Fibroblast of lung (primary cell): ENCODE results near the gene HPCAL1. TPM values are rescaled to one million over a fixed set of nuclear protein-coding genes. Genes with fewer than 3 reads are reported as not detected.

Source experiments
- DNase-seq, 2 donors: peaks; one replicate each; pipeline versions ENCODE4 v3.0.0 to v3.0.0-alpha.2; 2010; ENCODE audit warnings: low read depth in 2 of 2
- H2AFZ ChIP-seq: 2 replicates; pipeline ENCODE4 v1.5.1; 2012; ENCODE audit warnings: low read length, control low read depth, inconsistent platforms
- H3K27ac ChIP-seq: 2 replicates; pipeline ENCODE4 v1.5.1; 2011; ENCODE audit warnings: low read length, control low read depth; ENCODE audit not compliant: insufficient read depth
- H3K27me3 ChIP-seq: 2 replicates; pipeline ENCODE4 v1.5.1; 2011; ENCODE audit warnings: mild to moderate bottlenecking, low read length; ENCODE audit not compliant: control insufficient read depth, insufficient read depth
- H3K36me3 ChIP-seq: 2 replicates; pipeline ENCODE4 v1.5.1; 2011; ENCODE audit warnings: low read length; ENCODE audit not compliant: control insufficient read depth, insufficient read depth
- H3K4me1 ChIP-seq: 2 replicates; pipeline ENCODE4 v1.5.1; 2011; ENCODE audit warnings: low read length; ENCODE audit not compliant: control insufficient read depth, insufficient read depth; ENCODE audit errors: extremely low read depth
- H3K4me2 ChIP-seq: 2 replicates; pipeline ENCODE4 v1.5.1; 2011; ENCODE audit warnings: low read length, control low read depth; ENCODE audit not compliant: insufficient read depth; ENCODE audit errors: extremely low read depth
- H3K4me3 ChIP-seq, 4 experiments: fragments of 200-600 bp in 1 of 4; sonication (generic) in 1 of 4; replicated peaks in 1 of 4; 2 replicates each; pipeline ENCODE4 v1.5.1; 2011 to 2016; ENCODE audit warnings: low read length in 4 of 4, low read depth in 3 of 4, mild to moderate bottlenecking in 3 of 4, control low read depth in 2 of 4, inconsistent platforms in 1 of 4, mixed read lengths in 1 of 4; ENCODE audit not compliant: insufficient read depth in 1 of 4; ENCODE audit errors: control extremely low read depth in 1 of 4
- H3K79me2 ChIP-seq: 2 replicates; pipeline ENCODE4 v1.5.1; 2012; ENCODE audit warnings: mild to moderate bottlenecking, low read length, inconsistent platforms; ENCODE audit not compliant: control insufficient read depth, insufficient read depth
- H3K9ac ChIP-seq: 2 replicates; pipeline ENCODE4 v1.5.1; 2011; ENCODE audit warnings: mild to moderate bottlenecking, low read length, control low read depth; ENCODE audit not compliant: insufficient read depth
- H3K9me3 ChIP-seq: 2 replicates; pipeline ENCODE4 v1.5.1; 2012; ENCODE audit warnings: low read depth, low read length; ENCODE audit not compliant: control insufficient read depth, insufficient read depth
- H4K20me1 ChIP-seq: 2 replicates; pipeline ENCODE4 v1.5.1; 2011; ENCODE audit warnings: low read length; ENCODE audit not compliant: control insufficient read depth, insufficient read depth; ENCODE audit errors: extremely low read depth
- EZH2 ChIP-seq: IDR thresholded peaks from 2 replicates; pipeline ENCODE4 v1.5.1; 2012; ENCODE audit warnings: low read length, control low read depth, mild to moderate bottlenecking; ENCODE audit errors: missing control alignments
- polyA plus RNA-seq, 2 donors: library from polyadenylated mRNA; depleted of rRNA in 1 of 2; stranded (reverse) in 1 of 2; unstranded in 1 of 2; fragments of >200 nt; gene quantifications; 2 replicates each; pipeline ENCODE4 v1.2.1, GENCODE V29; 2011 to 2012; ENCODE audit warnings: missing spikeins in 1 of 2
- total RNA-seq: library from RNA; depleted of rRNA; stranded (reverse); fragments of >200 nt; gene quantifications from 2 replicates; pipeline ENCODE4 v1.2.1, GENCODE V29; 2014
- TF ChIP-seq, protein P1 (sequence below), 2 donors: IDR thresholded peaks in 1 of 2; conservative IDR thresholded peaks in 1 of 2; 1 replicate in 1 of 2; 2 replicates in 1 of 2; pipeline ENCODE4 v1.5.1; 2011 to 2012; ENCODE audit warnings: low read length in 2 of 2, control low read depth in 1 of 2, inconsistent platforms in 1 of 2, low read depth in 1 of 2, mild to moderate bottlenecking in 1 of 2

HPCAL1 gene
- total and polyA plus RNA-seq, 2 donors (not counting 1 experiment from before 2014, with no cell fraction given), result 11.4 to 34.5 TPM

DNA sequence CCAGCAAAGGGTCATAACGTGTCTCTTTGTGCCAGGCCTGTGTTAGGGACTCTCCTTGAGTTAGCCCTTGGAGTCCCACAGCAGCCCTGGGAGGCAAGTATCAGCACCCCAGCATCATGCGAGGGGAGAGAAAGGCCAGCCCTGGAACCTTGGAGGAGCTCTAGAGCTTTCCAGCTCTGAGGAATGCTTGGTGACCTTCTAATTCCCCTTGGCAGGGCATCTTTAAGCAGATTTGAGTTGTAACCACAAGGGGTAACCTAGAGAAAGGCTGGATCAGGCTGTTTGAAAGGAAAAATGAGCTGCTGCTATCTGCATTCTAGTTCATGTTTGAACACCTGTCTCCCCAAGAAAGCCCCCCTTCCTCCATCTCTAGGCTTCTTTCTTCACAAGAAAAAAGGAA, 169.3 kb downstream of the HPCAL1 start:
- TF ChIP-seq, protein P1, sequence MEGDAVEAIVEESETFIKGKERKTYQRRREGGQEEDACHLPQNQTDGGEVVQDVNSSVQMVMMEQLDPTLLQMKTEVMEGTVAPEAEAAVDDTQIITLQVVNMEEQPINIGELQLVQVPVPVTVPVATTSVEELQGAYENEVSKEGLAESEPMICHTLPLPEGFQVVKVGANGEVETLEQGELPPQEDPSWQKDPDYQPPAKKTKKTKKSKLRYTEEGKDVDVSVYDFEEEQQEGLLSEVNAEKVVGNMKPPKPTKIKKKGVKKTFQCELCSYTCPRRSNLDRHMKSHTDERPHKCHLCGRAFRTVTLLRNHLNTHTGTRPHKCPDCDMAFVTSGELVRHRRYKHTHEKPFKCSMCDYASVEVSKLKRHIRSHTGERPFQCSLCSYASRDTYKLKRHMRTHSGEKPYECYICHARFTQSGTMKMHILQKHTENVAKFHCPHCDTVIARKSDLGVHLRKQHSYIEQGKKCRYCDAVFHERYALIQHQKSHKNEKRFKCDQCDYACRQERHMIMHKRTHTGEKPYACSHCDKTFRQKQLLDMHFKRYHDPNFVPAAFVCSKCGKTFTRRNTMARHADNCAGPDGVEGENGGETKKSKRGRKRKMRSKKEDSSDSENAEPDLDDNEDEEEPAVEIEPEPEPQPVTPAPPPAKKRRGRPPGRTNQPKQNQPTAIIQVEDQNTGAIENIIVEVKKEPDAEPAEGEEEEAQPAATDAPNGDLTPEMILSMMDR (conservative IDR thresholded peaks at IDR 0.05 in 1 of 2, IDR thresholded peaks at IDR 0.05 in 1 of 2; ENCODE audit: low read depth in 1 of 2, low read length in 2 of 2), result no peak
- no peak for DNase-seq
- H4K20me1 ChIP-seq, result no peaks in the 10 kb centered on the region

DNA sequence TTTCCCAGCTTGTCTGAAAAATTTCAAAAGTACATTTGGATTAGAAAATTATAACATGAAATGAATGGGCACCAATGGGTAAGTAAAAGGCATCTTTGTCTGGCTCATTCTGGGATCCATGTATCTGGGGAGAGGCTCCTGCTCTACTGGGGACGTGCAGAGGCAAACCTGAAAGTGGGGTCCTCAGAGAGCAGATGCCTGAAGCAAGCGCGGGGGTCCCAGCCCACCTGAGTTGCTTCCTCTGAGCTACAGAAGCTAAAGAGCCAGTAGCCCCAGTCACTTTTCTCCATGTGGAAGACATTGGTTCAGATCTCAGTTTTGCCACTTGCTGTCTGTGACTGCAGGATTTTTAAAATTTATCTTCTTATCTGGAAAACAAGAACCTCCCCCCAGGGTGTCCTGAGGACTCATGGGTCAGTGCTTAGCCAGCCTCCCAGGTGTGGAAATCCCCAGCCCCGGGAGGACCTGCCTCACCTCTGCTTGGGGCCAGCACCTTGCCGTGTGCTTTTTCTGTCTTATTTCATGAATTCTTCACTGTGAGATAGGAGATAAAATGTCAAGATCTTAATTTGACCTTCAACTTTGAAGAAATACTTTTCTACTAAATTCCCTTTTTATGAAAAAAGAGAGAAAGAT, 170.5 kb downstream of the HPCAL1 start:
- Histone ChIP-seq H3K4me1 (no peaks in the 10 kb centered on the region), H3K27me3 (peaks cover 4% of the 10 kb centered on the region), H3K27ac (no peak overlapping the region), H3K9ac (no peak overlapping the region), H4K20me1 (no peaks in the 10 kb centered on the region), H3K4me3 (no peak overlapping the region), H3K79me2 (no peaks in the 10 kb centered on the region), H3K4me2 (no peak overlapping the region), H3K9me3 (no peaks in the 10 kb centered on the region), H2AFZ (no peak overlapping the region), H3K36me3 (no peaks in the 10 kb centered on the region)
- no peak for TF ChIP-seq EZH2
- TF ChIP-seq, protein P1 (conservative IDR thresholded peaks at IDR 0.05 in 1 of 2, IDR thresholded peaks at IDR 0.05 in 1 of 2; ENCODE audit: low read depth in 1 of 2, low read length in 2 of 2), result no peak
- no peak for DNase-seq

More for the DNA sequence above, 169.3 kb downstream of the HPCAL1 start:
- Histone ChIP-seq H3K27ac (no peak overlapping the region), H3K4me2 (no peak overlapping the region), H3K79me2 (no peaks in the 10 kb centered on the region), H3K4me1 (no peaks in the 10 kb centered on the region), H2AFZ (no peak overlapping the region), H3K9ac (no peak overlapping the region), H3K4me3 (no peak overlapping the region), H3K27me3 (peaks cover 4% of the 10 kb centered on the region), H3K36me3 (no peaks in the 10 kb centered on the region), H3K9me3 (no peaks in the 10 kb centered on the region)

DNA sequence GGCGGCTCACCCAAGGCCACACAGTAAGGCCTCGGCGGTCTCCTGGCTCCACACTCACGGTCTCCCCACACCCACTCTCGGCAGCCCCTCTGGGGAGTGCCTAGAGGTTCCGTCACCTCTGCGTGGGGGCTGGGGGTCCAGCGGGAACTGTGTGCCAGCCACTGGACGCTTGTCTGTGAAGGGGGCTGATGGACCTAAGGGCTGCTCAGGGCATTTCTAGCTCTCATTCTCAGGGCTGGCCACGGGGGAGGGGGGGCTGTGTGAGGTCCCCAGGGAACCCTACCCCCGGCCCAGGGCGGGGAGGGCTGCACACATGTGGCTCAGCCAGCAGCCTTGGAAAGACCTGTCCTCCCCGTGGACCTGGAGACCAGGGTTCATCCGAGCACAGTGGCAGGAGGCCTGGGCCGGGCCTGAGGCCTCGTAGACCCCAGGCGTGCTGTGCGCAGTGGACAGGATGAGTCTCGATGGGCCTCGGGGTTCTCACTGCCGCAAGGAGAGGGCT, 172.6 kb downstream of the HPCAL1 start:
- no peak for DNase-seq
- H3K27me3 ChIP-seq, result peaks cover 4% of the 10 kb centered on the region
- no peak overlapping the region for H3K27ac ChIP-seq
- H3K9ac ChIP-seq, result no peak overlapping the region
- no peak overlapping the region for H2AFZ ChIP-seq
- H3K79me2 ChIP-seq, result no peaks in the 10 kb centered on the region
- H3K4me3 ChIP-seq, result no peak overlapping the region
- no peaks in the 10 kb centered on the region for H3K36me3 ChIP-seq
- no peak overlapping the region for H3K4me2 ChIP-seq
- no peak for TF ChIP-seq EZH2
- TF ChIP-seq, protein P1 (conservative IDR thresholded peaks at IDR 0.05 in 1 of 2, IDR thresholded peaks at IDR 0.05 in 1 of 2; ENCODE audit: low read depth in 1 of 2, low read length in 2 of 2), result no peak
- no peaks in the 10 kb centered on the region for H3K4me1 ChIP-seq
- H4K20me1 ChIP-seq, result no peaks in the 10 kb centered on the region
- no peaks in the 10 kb centered on the region for H3K9me3 ChIP-seq
